DOHH2 (cell line): ENCODE data around the gene SCYL3.

ENCODE experiments used
- H3F3A ChIP-seq: fragments of 200-600 bp; sonication (generic), shearing (Covaris generic); 2 replicates; pipeline ENCODE4 v1.6.0; 2016; ENCODE audit warnings: antibody characterized with exemption, mild to moderate bottlenecking; ENCODE audit not compliant: control insufficient read depth, insufficient read depth
- H3K27ac ChIP-seq: fragments of 200-600 bp; sonication (generic); 2 replicates; pipeline ENCODE4 v1.5.1; 2014; ENCODE audit warnings: low read depth, mild to moderate bottlenecking, low read length, moderate library complexity
- H3K27me3 ChIP-seq: fragments of 200-600 bp; sonication (generic); 2 replicates; pipeline ENCODE4 v1.6.1; 2014; ENCODE audit warnings: mild to moderate bottlenecking, low read length, mixed read lengths; ENCODE audit not compliant: control insufficient read depth
- H3K36me3 ChIP-seq: fragments of 200-600 bp; sonication (generic); 2 replicates; pipeline ENCODE4 v1.6.1; 2014; ENCODE audit warnings: mild to moderate bottlenecking, low read length, moderate library complexity, mixed read lengths; ENCODE audit not compliant: control insufficient read depth
- H3K4me1 ChIP-seq: fragments of 200-600 bp; sonication (generic); 2 replicates; pipeline ENCODE4 v1.6.1; 2014; ENCODE audit warnings: mild to moderate bottlenecking, low read length, mixed read lengths; ENCODE audit not compliant: control insufficient read depth
- H3K4me2 ChIP-seq: fragments of 200-600 bp; sonication (generic); 2 replicates; pipeline ENCODE4 v1.6.0; 2014; ENCODE audit warnings: mild to moderate bottlenecking, low read length, moderate library complexity
- H3K4me3 ChIP-seq: fragments of 200-600 bp; sonication (generic); 2 replicates; pipeline ENCODE4 v1.5.1; 2014; ENCODE audit warnings: mild to moderate bottlenecking, low read length, mixed read lengths
- H3K79me2 ChIP-seq: fragments of 200-600 bp; sonication (generic); 2 replicates; pipeline ENCODE4 v1.6.1; 2014; ENCODE audit warnings: mild to moderate bottlenecking, low read length, mixed read lengths; ENCODE audit not compliant: control insufficient read depth
- H3K9me2 ChIP-seq: fragments of 200-600 bp; sonication (generic); replicated peaks from 2 replicates; pipeline ENCODE4 v1.6.1; 2014; ENCODE audit warnings: mild to moderate bottlenecking, low read length, mixed read lengths; ENCODE audit not compliant: control insufficient read depth
- H3K9me3 ChIP-seq: fragments of 200-600 bp; sonication (generic); 2 replicates; pipeline ENCODE4 v1.6.1; 2014; ENCODE audit warnings: antibody characterized with exemption, low read length, mixed read lengths; ENCODE audit not compliant: control insufficient read depth, insufficient read depth
- H4K20me1 ChIP-seq: fragments of 200-600 bp; sonication (generic); 2 replicates; pipeline ENCODE4 v1.6.0; 2014; ENCODE audit warnings: low read depth, mild to moderate bottlenecking, antibody characterized with exemption, low read length, moderate library complexity; ENCODE audit not compliant: control insufficient read depth, insufficient read depth
- EZH2phosphoT487 ChIP-seq: fragments of 200-600 bp; sonication (generic); IDR thresholded peaks from 2 replicates; pipeline ENCODE4 v1.6.1; 2017; ENCODE audit warnings: borderline replicate concordance, mild to moderate bottlenecking, antibody characterized with exemption, low read length, moderate library complexity, mixed read lengths
- TF ChIP-seq, protein P1 (sequence below): fragments of 200-600 bp; sonication (generic); IDR thresholded peaks from one replicate; pipeline ENCODE4 v1.5.1; 2014; ENCODE audit warnings: antibody characterized with exemption, mild to moderate bottlenecking, low read depth, low read length; ENCODE audit not compliant: poor library complexity, severe bottlenecking

SCYL3 gene

DNA sequence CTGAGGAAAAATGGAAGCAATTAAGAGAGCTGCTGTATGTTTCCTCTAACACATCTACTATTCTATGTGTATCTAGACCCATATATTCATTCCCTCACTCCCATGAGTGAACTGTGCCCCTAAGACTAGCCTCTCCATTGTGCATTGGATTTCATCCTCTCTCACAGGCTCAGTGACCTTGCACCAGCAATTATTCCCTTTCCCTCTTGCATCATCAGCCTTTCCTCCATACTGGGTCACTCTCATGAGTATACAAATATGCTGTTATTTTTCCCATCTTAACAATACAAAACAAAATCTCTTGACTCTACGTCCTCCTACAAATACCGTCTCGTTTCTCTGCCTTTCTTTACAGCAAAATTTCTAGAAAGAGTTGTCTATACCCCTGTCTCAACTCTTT lies 69.5 kb downstream of the SCYL3 start:
- Histone ChIP-seq H3K27me3 (no peaks in the 10 kb centered on the region), H3K4me2 (no peak overlapping the region), H3K4me1 (no peaks in the 10 kb centered on the region), H3K36me3 (peaks cover 78% of the 10 kb centered on the region), H3K27ac (no peak overlapping the region), H3K4me3 (no peak overlapping the region), H3K9me3 (no peaks in the 10 kb centered on the region), H3K79me2 (no peaks in the 10 kb centered on the region), H4K20me1 (no peaks in the 10 kb centered on the region), H3K9me2 (no peaks in the 10 kb centered on the region), H3F3A (no peaks in the 10 kb centered on the region)
- TF ChIP-seq, protein P1, sequence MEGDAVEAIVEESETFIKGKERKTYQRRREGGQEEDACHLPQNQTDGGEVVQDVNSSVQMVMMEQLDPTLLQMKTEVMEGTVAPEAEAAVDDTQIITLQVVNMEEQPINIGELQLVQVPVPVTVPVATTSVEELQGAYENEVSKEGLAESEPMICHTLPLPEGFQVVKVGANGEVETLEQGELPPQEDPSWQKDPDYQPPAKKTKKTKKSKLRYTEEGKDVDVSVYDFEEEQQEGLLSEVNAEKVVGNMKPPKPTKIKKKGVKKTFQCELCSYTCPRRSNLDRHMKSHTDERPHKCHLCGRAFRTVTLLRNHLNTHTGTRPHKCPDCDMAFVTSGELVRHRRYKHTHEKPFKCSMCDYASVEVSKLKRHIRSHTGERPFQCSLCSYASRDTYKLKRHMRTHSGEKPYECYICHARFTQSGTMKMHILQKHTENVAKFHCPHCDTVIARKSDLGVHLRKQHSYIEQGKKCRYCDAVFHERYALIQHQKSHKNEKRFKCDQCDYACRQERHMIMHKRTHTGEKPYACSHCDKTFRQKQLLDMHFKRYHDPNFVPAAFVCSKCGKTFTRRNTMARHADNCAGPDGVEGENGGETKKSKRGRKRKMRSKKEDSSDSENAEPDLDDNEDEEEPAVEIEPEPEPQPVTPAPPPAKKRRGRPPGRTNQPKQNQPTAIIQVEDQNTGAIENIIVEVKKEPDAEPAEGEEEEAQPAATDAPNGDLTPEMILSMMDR: no peak
- no peak for TF ChIP-seq EZH2phosphoT487

DNA sequence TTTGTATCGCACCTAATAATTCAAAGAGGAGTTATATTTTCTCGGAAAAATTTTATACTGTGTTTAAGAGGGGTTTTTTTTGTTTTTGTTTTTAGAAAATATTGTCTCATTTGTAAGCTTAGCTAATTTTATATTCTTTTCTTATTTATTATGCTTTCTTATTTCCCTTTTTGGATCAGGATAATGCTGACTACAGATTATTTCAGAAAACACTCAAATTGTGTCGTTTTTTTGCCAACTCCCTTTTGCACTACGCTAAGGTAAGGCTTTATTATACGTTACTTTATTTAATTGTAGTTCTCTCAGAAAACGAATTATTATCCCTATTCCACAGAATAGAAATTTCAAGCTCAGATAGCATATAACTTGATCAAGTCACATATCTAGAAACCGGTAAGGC lies 72.2 kb downstream of the SCYL3 start:
- Histone ChIP-seq H3K4me3 (no peak overlapping the region), H3K27ac (no peak overlapping the region), H4K20me1 (no peaks in the 10 kb centered on the region), H3K9me2 (no peaks in the 10 kb centered on the region), H3K4me2 (no peak overlapping the region), H3K36me3 (peaks cover 70% of the 10 kb centered on the region), H3F3A (0 out of 2 replicates have a peak, but pooled peaks cover 2% of the 10 kb centered on the region), H3K4me1 (no peaks in the 10 kb centered on the region), H3K79me2 (no peaks in the 10 kb centered on the region), H3K27me3 (no peaks in the 10 kb centered on the region), H3K9me3 (no peaks in the 10 kb centered on the region)
- TF ChIP-seq, protein P1: no peak
- TF ChIP-seq EZH2phosphoT487: no peak

DNA sequence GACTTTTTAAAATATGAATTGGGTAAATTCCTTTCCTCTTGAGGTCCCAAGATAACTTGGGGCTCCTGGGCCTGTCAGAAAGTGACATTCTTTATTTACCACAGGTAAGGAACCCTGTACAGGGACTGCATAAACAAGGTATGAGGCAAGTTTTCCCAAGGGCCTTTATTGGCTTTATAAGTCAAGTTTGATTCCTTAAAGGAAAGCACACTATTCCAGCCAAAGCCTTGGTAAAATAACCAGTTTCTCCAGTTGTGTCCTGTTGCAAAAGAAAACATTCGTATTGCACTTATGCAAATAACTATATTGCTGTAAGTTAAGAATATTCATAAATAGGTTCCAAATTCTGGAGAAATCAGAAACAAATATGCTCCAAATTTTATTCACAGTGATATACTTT lies 77.1 kb downstream of the SCYL3 start:
- Histone ChIP-seq H3K4me3 (no peak overlapping the region), H3K4me1 (no peaks in the 10 kb centered on the region), H3F3A (0 out of 2 replicates have a peak, but pooled peaks cover 2% of the 10 kb centered on the region), H3K36me3 (peaks cover 76% of the 10 kb centered on the region), H3K27me3 (no peaks in the 10 kb centered on the region), H3K9me2 (no peaks in the 10 kb centered on the region), H3K27ac (no peak overlapping the region), H4K20me1 (no peaks in the 10 kb centered on the region), H3K9me3 (no peaks in the 10 kb centered on the region), H3K79me2 (peaks cover 2% of the 10 kb centered on the region; the same call in 1 of the 2 replicates), H3K4me2 (no peak overlapping the region)
- TF ChIP-seq, protein P1: no peak
- no peak for TF ChIP-seq EZH2phosphoT487
